MM.1S (cell line): ENCODE measurements around the gene ALLC.

Experiments
- DNase-seq: peaks from one replicate; pipeline ENCODE4 v3.0.0-alpha.2; 2015
- H2AFZ ChIP-seq: fragments of 300-600 bp; sonication (generic); 2 replicates; pipeline ENCODE4 v1.6.0; 2016; ENCODE audit warnings: antibody characterized with exemption, low read length
- H3F3A ChIP-seq: fragments of 300-600 bp; sonication (generic); 2 replicates; pipeline ENCODE4 v1.6.1; 2016; ENCODE audit warnings: mild to moderate bottlenecking, antibody characterized with exemption, low read length, moderate library complexity, mixed read lengths; ENCODE audit not compliant: insufficient read depth
- H3K27ac ChIP-seq: fragments of 300-600 bp; sonication (generic); 2 replicates; pipeline ENCODE4 v1.5.1; 2016; ENCODE audit warnings: mild to moderate bottlenecking, low read length
- H3K27me3 ChIP-seq: fragments of 300-600 bp; sonication (generic); replicated peaks from 2 replicates; pipeline ENCODE4 v1.6.0; 2016; ENCODE audit warnings: low read length; ENCODE audit not compliant: insufficient read depth
- H3K36me3 ChIP-seq: fragments of 300-600 bp; sonication (generic); replicated peaks from 2 replicates; pipeline ENCODE4 v1.6.1; 2016; ENCODE audit warnings: mild to moderate bottlenecking, low read length, mixed read lengths; ENCODE audit not compliant: insufficient read depth
- H3K4me1 ChIP-seq: fragments of 300-600 bp; sonication (generic); 2 replicates; pipeline ENCODE4 v1.6.1; 2016; ENCODE audit warnings: low read length, mixed read lengths
- H3K4me2 ChIP-seq: fragments of 300-600 bp; sonication (generic); 2 replicates; pipeline ENCODE4 v1.6.0; 2016; ENCODE audit warnings: low read depth, low read length
- H3K4me3 ChIP-seq: fragments of 300-600 bp; sonication (generic); 2 replicates; pipeline ENCODE4 v1.5.1; 2016; ENCODE audit warnings: low read length, mixed read lengths
- H3K79me2 ChIP-seq: fragments of 300-600 bp; sonication (generic); 2 replicates; pipeline ENCODE4 v1.6.1; 2016; ENCODE audit warnings: mixed run types, low read length, mixed read lengths
- H3K9ac ChIP-seq: fragments of 300-600 bp; sonication (generic); 2 replicates; pipeline ENCODE4 v1.6.1; 2016; ENCODE audit warnings: low read length, mixed read lengths
- H3K9me2 ChIP-seq: fragments of 300-600 bp; sonication (generic); replicated peaks from 2 replicates; pipeline ENCODE4 v1.6.1; 2016; ENCODE audit warnings: mild to moderate bottlenecking, low read length, mixed read lengths; ENCODE audit not compliant: insufficient read depth
- H3K9me3 ChIP-seq: fragments of 300-600 bp; sonication (generic); replicated peaks from 2 replicates; pipeline ENCODE4 v1.6.1; 2016; ENCODE audit warnings: mild to moderate bottlenecking, low read length, mixed read lengths; ENCODE audit not compliant: insufficient read depth
- H4K20me1 ChIP-seq: fragments of 300-600 bp; sonication (generic); 2 replicates; pipeline ENCODE4 v1.6.1; 2016; ENCODE audit warnings: mild to moderate bottlenecking, low read length, moderate library complexity, mixed read lengths; ENCODE audit not compliant: insufficient read depth
- EZH2 ChIP-seq: fragments of 300-600 bp; sonication (generic); optimal IDR thresholded peaks from 2 replicates; pipeline ENCODE3; 2017; ENCODE audit warnings: low read depth, mild to moderate bottlenecking, antibody characterized with exemption, low read length, mixed read lengths
- EZH2phosphoT487 ChIP-seq: fragments of 300-600 bp; sonication (generic); IDR thresholded peaks from 2 replicates; pipeline ENCODE4 v1.6.1; 2018; ENCODE audit warnings: antibody characterized with exemption, low read length
- TF ChIP-seq, protein P1 (sequence below): fragments of 300-600 bp; sonication (generic); IDR thresholded peaks from 2 replicates; pipeline ENCODE4 v1.5.1; 2016; ENCODE audit warnings: antibody characterized with exemption, low read length, mixed read lengths

The ALLC gene

DNA sequence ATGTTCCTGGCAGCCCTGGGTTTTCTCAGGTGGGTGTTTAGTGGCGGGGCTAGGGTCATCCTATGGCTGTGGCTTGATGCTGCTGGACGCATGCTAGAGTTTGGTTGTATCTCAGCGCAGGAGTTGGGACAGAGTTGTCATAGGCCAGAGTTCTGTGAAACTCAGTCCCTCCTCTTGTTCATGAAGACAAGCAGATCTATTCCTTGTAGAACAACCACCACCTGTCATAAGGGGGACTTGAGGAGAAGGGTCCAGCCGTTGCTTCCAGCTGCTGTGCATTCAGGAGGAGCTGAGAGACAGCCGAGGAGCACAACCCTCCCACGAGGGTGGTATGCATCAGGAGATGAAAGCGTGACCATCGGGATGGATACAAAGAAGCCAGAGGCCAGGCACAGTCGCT is 71.8 kb downstream of the ALLC start:
- no peaks in the 10 kb centered on the region for H4K20me1 ChIP-seq
- H3K27me3 ChIP-seq: no peaks in the 10 kb centered on the region
- no peak overlapping the region for H2AFZ ChIP-seq
- DNase-seq: no peak
- H3K36me3 ChIP-seq: no peaks in the 10 kb centered on the region
- TF ChIP-seq EZH2phosphoT487 (no peak), EZH2 (no peak)
- TF ChIP-seq, protein P1, sequence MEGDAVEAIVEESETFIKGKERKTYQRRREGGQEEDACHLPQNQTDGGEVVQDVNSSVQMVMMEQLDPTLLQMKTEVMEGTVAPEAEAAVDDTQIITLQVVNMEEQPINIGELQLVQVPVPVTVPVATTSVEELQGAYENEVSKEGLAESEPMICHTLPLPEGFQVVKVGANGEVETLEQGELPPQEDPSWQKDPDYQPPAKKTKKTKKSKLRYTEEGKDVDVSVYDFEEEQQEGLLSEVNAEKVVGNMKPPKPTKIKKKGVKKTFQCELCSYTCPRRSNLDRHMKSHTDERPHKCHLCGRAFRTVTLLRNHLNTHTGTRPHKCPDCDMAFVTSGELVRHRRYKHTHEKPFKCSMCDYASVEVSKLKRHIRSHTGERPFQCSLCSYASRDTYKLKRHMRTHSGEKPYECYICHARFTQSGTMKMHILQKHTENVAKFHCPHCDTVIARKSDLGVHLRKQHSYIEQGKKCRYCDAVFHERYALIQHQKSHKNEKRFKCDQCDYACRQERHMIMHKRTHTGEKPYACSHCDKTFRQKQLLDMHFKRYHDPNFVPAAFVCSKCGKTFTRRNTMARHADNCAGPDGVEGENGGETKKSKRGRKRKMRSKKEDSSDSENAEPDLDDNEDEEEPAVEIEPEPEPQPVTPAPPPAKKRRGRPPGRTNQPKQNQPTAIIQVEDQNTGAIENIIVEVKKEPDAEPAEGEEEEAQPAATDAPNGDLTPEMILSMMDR: no peak
- H3K9me3 ChIP-seq: no peaks in the 10 kb centered on the region
- H3K4me3 ChIP-seq: no peak overlapping the region
- H3K9ac ChIP-seq: no peak overlapping the region
- H3F3A ChIP-seq: no peaks in the 10 kb centered on the region
- no peaks in the 10 kb centered on the region for H3K9me2 ChIP-seq
- no peak overlapping the region for H3K27ac ChIP-seq
- H3K4me2 ChIP-seq: no peak overlapping the region
- no peaks in the 10 kb centered on the region for H3K4me1 ChIP-seq
- H3K79me2 ChIP-seq: no peaks in the 10 kb centered on the region

DNA sequence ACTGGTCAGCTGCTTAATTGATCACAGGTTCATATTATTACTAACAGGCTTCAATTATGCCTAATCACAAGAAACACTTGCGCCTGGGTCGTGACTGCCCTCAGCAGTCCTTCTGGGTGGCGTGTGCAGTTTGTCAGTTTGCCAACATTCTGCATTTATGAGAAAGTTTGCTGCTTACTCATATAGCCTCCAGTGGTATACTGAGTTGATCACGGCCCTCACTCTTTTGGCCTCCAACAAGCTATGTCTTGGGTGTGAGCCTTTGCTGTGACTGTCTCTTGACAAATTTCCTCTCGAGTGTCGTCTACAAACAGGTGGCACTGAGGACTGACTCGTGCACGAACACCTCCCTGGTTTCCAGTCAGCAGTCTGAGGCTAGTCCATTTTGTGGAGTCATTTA is 72.6 kb downstream of the ALLC start:
- Histone ChIP-seq H3K4me2 (no peak overlapping the region), H3K4me1 (no peaks in the 10 kb centered on the region), H3K27me3 (no peaks in the 10 kb centered on the region), H3F3A (no peaks in the 10 kb centered on the region), H3K9me3 (no peaks in the 10 kb centered on the region), H2AFZ (no peak overlapping the region), H3K79me2 (no peaks in the 10 kb centered on the region), H3K4me3 (no peak overlapping the region), H4K20me1 (no peaks in the 10 kb centered on the region), H3K36me3 (no peaks in the 10 kb centered on the region), H3K9me2 (no peaks in the 10 kb centered on the region), H3K9ac (no peak overlapping the region), H3K27ac (no peak overlapping the region)
- no peak for DNase-seq
- TF ChIP-seq EZH2 (no peak), EZH2phosphoT487 (no peak)
- TF ChIP-seq, protein P1: no peak

DNA sequence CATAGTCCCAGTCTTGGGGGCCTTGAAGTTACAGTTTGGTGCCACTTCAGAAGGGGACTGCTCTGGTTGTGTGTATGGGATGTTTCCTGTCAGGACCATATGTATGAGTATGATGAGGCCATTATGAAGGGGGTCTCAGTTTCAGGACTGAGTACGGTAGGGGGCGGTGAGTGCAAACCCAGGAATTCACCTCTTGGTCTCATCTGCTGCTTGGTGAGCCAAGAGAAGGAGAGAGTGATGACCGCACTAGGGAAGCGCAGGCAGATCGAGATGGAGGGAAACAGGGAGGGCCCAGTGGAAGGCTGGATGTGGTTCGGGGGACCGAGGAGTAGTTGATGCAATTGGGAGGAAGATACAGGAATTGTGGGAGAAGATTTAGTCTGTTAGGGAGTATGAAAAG is 73.8 kb downstream of the ALLC start:
- Histone ChIP-seq H4K20me1 (no peaks in the 10 kb centered on the region), H3K79me2 (no peaks in the 10 kb centered on the region), H3K9ac (no peak overlapping the region), H3K4me1 (no peaks in the 10 kb centered on the region), H3K27ac (no peak overlapping the region), H2AFZ (no peak overlapping the region), H3K36me3 (no peaks in the 10 kb centered on the region), H3K27me3 (no peaks in the 10 kb centered on the region), H3F3A (no peaks in the 10 kb centered on the region), H3K4me3 (no peak overlapping the region), H3K9me3 (no peaks in the 10 kb centered on the region), H3K9me2 (no peaks in the 10 kb centered on the region), H3K4me2 (no peak overlapping the region)
- no peak for DNase-seq
- TF ChIP-seq EZH2phosphoT487 (no peak), EZH2 (no peak)
- TF ChIP-seq, protein P1: no peak
